Suprapubic skin (tissue), 4 donors: ENCODE measurements around the gene MTARC1.

Experiments
- CTCF ChIP-seq, 2 donors: fragments of 200-600 bp in 1 of 2; fragments of 450-650 bp in 1 of 2; sonication (generic) in 1 of 2; IDR thresholded peaks; one replicate each; pipeline ENCODE4 v1.5.1; 2016 to 2019; ENCODE audit warnings: antibody characterized with exemption in 2 of 2, mild to moderate bottlenecking in 1 of 2, moderate library complexity in 1 of 2
- EP300 ChIP-seq: sonication (generic); formaldehyde crosslinking; IDR thresholded peaks from one replicate; pipeline ENCODE4 v1.6.1; 2017; ENCODE audit warnings: antibody characterized with exemption
- POLR2A ChIP-seq, 2 donors: fragments of 450-650 bp; IDR thresholded peaks; one replicate each; pipeline ENCODE4 v1.6.1; 2017; ENCODE audit warnings: antibody characterized with exemption in 2 of 2, mild to moderate bottlenecking in 2 of 2, moderate library complexity in 2 of 2
- POLR2AphosphoS5 ChIP-seq, 3 donors: sonication (generic); formaldehyde crosslinking; IDR thresholded peaks; one replicate each; pipeline ENCODE4 v1.6.1; 2017; ENCODE audit warnings: antibody characterized with exemption in 3 of 3

- TF ChIP-seq CTCF (IDR thresholded peaks at IDR 0.05) (no peak), POLR2AphosphoS5 (IDR thresholded peaks at IDR 0.05) (no peak), EP300 (no peak), POLR2A (IDR thresholded peaks at IDR 0.05) (no peak)
Observed at GRCh38 chr1:220754918-220755295, 31.8 kb upstream of the MTARC1 start.
